K562 (cell line): Measurements from ENCODE around the gene H2BK1. TPM values are rescaled to one million over a fixed set of nuclear protein-coding genes. Genes with fewer than 3 reads are reported as not detected.

Source experiments
- BACH1 ChIP-seq: fragments of 200-800 bp; sonication (Bioruptor generic); IDR thresholded peaks from 2 replicates; pipeline ENCODE4 v1.6.1; 2016; ENCODE audit warnings: missing genetic modification characterization, missing compliant biosample characterization
- BRD4 ChIP-seq: fragments of 200-600 bp; sonication (generic); IDR thresholded peaks from 2 replicates; pipeline ENCODE4 v1.6.1; 2017; ENCODE audit warnings: inconsistent platforms
- CBFA2T2 ChIP-seq: fragments of 450-650 bp; conservative IDR thresholded peaks from 2 replicates; pipeline ENCODE4 v1.6.1; 2017; ENCODE audit warnings: mild to moderate bottlenecking
- FOXK1 ChIP-seq: sonication (generic); formaldehyde crosslinking; IDR thresholded peaks from 2 replicates; pipeline ENCODE4 v1.8.0; 2022; ENCODE audit warnings: missing genetic modification reagents, mild to moderate bottlenecking, borderline replicate concordance
- HDAC3 ChIP-seq: fragments of 450-650 bp; IDR thresholded peaks from 2 replicates; pipeline ENCODE4 v1.6.1; 2018; ENCODE audit warnings: borderline replicate concordance, mild to moderate bottlenecking, moderate library complexity; ENCODE audit not compliant: partially characterized antibody
- HNRNPL ChIP-seq: fragments of 200-400 bp; formaldehyde crosslinking; IDR thresholded peaks from 2 replicates; pipeline ENCODE4 v1.6.1; 2017; ENCODE audit warnings: low read depth, mild to moderate bottlenecking, low read length
- HOXB6 ChIP-seq: fragments of 250-450 bp; sonication (Bioruptor Pico); IDR thresholded peaks from 2 replicates; pipeline ENCODE4 v1.5.1; 2022; ENCODE audit warnings: mild to moderate bottlenecking, borderline replicate concordance
- LCOR ChIP-seq: sonication (generic); formaldehyde crosslinking; IDR thresholded peaks from 2 replicates; pipeline ENCODE4 v1.8.0; 2022; ENCODE audit warnings: mild to moderate bottlenecking, missing genetic modification reagents
- MED1 ChIP-seq: sonication (generic); formaldehyde crosslinking; IDR thresholded peaks from 2 replicates; pipeline ENCODE4 v1.8.1; 2023; ENCODE audit warnings: missing genetic modification reagents, borderline replicate concordance
- MTA3 ChIP-seq: fragments of 450-650 bp; formaldehyde crosslinking; IDR thresholded peaks from 2 replicates; pipeline ENCODE4 v1.6.1; 2017; ENCODE audit warnings: mild to moderate bottlenecking, borderline replicate concordance
- PHF20 ChIP-seq: fragments of 450-650 bp; IDR thresholded peaks from 2 replicates; pipeline ENCODE4 v1.6.1; 2018; ENCODE audit not compliant: partially characterized antibody
- PRMT5 ChIP-seq: sonication (generic); formaldehyde crosslinking; IDR thresholded peaks from 2 replicates; pipeline ENCODE4 v1.5.0; 2020; ENCODE audit warnings: missing genetic modification reagents
- RBM34 ChIP-seq: fragments of 200-400 bp; formaldehyde crosslinking; IDR thresholded peaks from 2 replicates; pipeline ENCODE4 v1.6.1; 2018; ENCODE audit warnings: low read length, borderline replicate concordance; ENCODE audit not compliant: insufficient read depth
- SMARCE1 ChIP-seq: fragments of 450-650 bp; IDR thresholded peaks from 2 replicates; pipeline ENCODE4 v1.7.1; 2016; ENCODE audit warnings: mild to moderate bottlenecking
- SOX6 ChIP-seq: fragments of 450-650 bp; IDR thresholded peaks from 2 replicates; pipeline ENCODE4 v1.6.1; 2014; ENCODE audit warnings: mild to moderate bottlenecking
- SREBF2 ChIP-seq: sonication (generic); formaldehyde crosslinking; IDR thresholded peaks from 2 replicates; pipeline ENCODE4 v1.4.0; 2020; ENCODE audit warnings: mild to moderate bottlenecking, missing genetic modification reagents
- SRSF3 ChIP-seq: fragments of 200-400 bp; formaldehyde crosslinking; IDR thresholded peaks from 2 replicates; pipeline ENCODE4 v1.6.1; 2016; ENCODE audit warnings: mild to moderate bottlenecking, low read length, moderate library complexity; ENCODE audit not compliant: insufficient read depth
- TAL1 ChIP-seq: fragments of 450-650 bp; IDR thresholded peaks from 2 replicates; pipeline ENCODE4 v1.6.1; 2016; ENCODE audit warnings: mild to moderate bottlenecking
- TCF15 ChIP-seq: fragments of 250-450 bp; sonication (Bioruptor Pico); IDR thresholded peaks from 2 replicates; pipeline ENCODE4 v1.8.0; 2022; ENCODE audit warnings: moderate library complexity, mild to moderate bottlenecking, inconsistent platforms
- TRIM25 ChIP-seq: fragments of 450-650 bp; IDR thresholded peaks from 2 replicates; pipeline ENCODE4 v1.7.0; 2016; ENCODE audit warnings: borderline replicate concordance
- USF1 ChIP-seq: sonication (generic); formaldehyde crosslinking; IDR thresholded peaks from 2 replicates; pipeline ENCODE4 v1.9.0; 2022; ENCODE audit warnings: mild to moderate bottlenecking, missing genetic modification reagents
- ZNF277 ChIP-seq: fragments of 250-450 bp; sonication (Bioruptor Pico); IDR thresholded peaks from 2 replicates; pipeline ENCODE4 v1.8.0; 2022; ENCODE audit warnings: inconsistent platforms, mild to moderate bottlenecking, moderate library complexity, borderline replicate concordance
- ZNF347 ChIP-seq: fragments of 450-650 bp; formaldehyde crosslinking; IDR thresholded peaks from 2 replicates; pipeline ENCODE4 v1.4.0; 2020; ENCODE audit warnings: low read depth, mild to moderate bottlenecking, moderate library complexity
- ZNF586 ChIP-seq: fragments of 450-650 bp; formaldehyde crosslinking; conservative IDR thresholded peaks from 2 replicates; pipeline ENCODE4 v1.4.0; 2020; ENCODE audit warnings: mild to moderate bottlenecking, moderate library complexity
- ZNF830 ChIP-seq: fragments of 250-450 bp; sonication (Bioruptor Pico); IDR thresholded peaks from 2 replicates; pipeline ENCODE4 v1.5.0; 2021; ENCODE audit warnings: mild to moderate bottlenecking
- polyA plus RNA-seq, 8 experiments: library from polyadenylated mRNA; depleted of rRNA in 4 of 8; stranded (reverse) in 5 of 8; unstranded in 3 of 8; fragments of >200 nt; fragmentation: Nextera tagmentation in 2 of 8; fragmentation: Illumina TruSeq in 1 of 8; extraction: Ambion mirVana in 2 of 8; extraction: Trizol in 1 of 8; gene quantifications; 2 replicates each; pipeline versions ENCODE4 v1.2.1 to v1.2.3, GENCODE V29; 2011 to 2014; ENCODE audit warnings: inconsistent platforms in 1 of 8, missing spikeins in 1 of 8
- total RNA-seq, 7 experiments: library from RNA; depleted of rRNA in 6 of 7; stranded (reverse); fragments of >200 nt in 6 of 7; fragmentation: Illumina TruSeq in 2 of 7; extraction: Trizol in 2 of 7; gene quantifications; 2 replicates each; pipeline versions ENCODE4 v1.2.1 to v1.2.3, GENCODE V29; 2011 to 2021; ENCODE audit warnings: low replicate concordance in 1 of 7

The H2BK1 gene
- total and polyA plus RNA-seq, 9 of the 15 experiments (the other 6 are each of a cell fraction or from before 2014, with no cell fraction given): not detected

- TF ChIP-seq PRMT5 (CRISPR knock-in tag): peak; percentile 30; the same call in 1 of the 2 replicates
- no peak for TF ChIP-seq USF1 (CRISPR knock-in tag)
- no peak for TF ChIP-seq RBM34
- no peak for TF ChIP-seq SREBF2 (CRISPR knock-in tag)
- TF ChIP-seq HNRNPL: no peak
- TF ChIP-seq ZNF830 (CRISPR knock-in tag): no peak
- TF ChIP-seq PHF20: no peak
- no peak for TF ChIP-seq CBFA2T2
- no peak for TF ChIP-seq ZNF586 (CRISPR knock-in tag)
- no peak for TF ChIP-seq TRIM25
- TF ChIP-seq ZNF277: no peak
- TF ChIP-seq MTA3: peak; percentile 56; the same call in 1 of the 2 replicates
- TF ChIP-seq HDAC3: no peak
- TF ChIP-seq SOX6: no peak
- TF ChIP-seq HOXB6: no peak
- no peak for TF ChIP-seq ZNF347 (CRISPR knock-in tag)
- no peak for TF ChIP-seq FOXK1 (CRISPR knock-in tag)
- TF ChIP-seq SRSF3: no peak; the same call in 1 of the 2 replicates
- TF ChIP-seq MED1 (CRISPR knock-in tag): no peak
- TF ChIP-seq SMARCE1: peak; percentile 50; the same call in 1 of the 2 replicates
- TF ChIP-seq TCF15: no peak
- peak; percentile 47 for TF ChIP-seq TAL1
- no peak for TF ChIP-seq BRD4
- TF ChIP-seq LCOR: no peak
- peak; percentile 77; the same call in 1 of the 2 replicates for TF ChIP-seq BACH1
Observed at GRCh38 chr7:151232917-151233701, 22.8 kb upstream of the H2BK1 start (continued).
